ENCODE results near the gene MTCH1. TPM values are rescaled to one million over a fixed set of nuclear protein-coding genes. Genes with fewer than 3 reads are reported as not detected.

Gene MTCH1
- total RNA-seq, 1 experiment from 2014 or later: 161 TPM

GRCh38 chr6:36975231-36976006, 10.6 kb downstream of the MTCH1 start:
- Histone ChIP-seq H3K27ac (ENCODE audit: low read depth, low read length) (no peak overlapping the region), H3K36me3 (ENCODE audit: control insufficient read depth in 1 of 2, insufficient read depth in 2 of 2, low read length in 2 of 2) (peaks cover 64 to 83% of the 10 kb centered on the region in 2 experiments), H3K9ac (ENCODE audit: low read length) (no peak overlapping the region), H3K9me3 (ENCODE audit: control insufficient read depth in 1 of 2, insufficient read depth in 1 of 2, low read depth in 1 of 2, low read length in 2 of 2) (no peaks in the 10 kb centered on the region), H3K79me2 (ENCODE audit: insufficient read depth, low read length) (peaks cover 28% of the 10 kb centered on the region), H3K27me3 (ENCODE audit: insufficient read depth, low read length) (no peaks in the 10 kb centered on the region), H3K9me2 (ENCODE audit: insufficient read depth) (no peaks in the 10 kb centered on the region), H2AFZ (ENCODE audit: low read depth, low read length, poor library complexity, severe bottlenecking) (no peak overlapping the region), H3K4me1 (ENCODE audit: control insufficient read depth in 1 of 2, insufficient read depth in 2 of 2, low read length in 2 of 2) (no peaks in the 10 kb centered on the region; a peak in 1 of 4 replicates), H3K4me3 (replicated peaks in 1 of 2; ENCODE audit: low read depth in 1 of 2, low read length in 2 of 2) (no peak overlapping the region), H4K20me1 (ENCODE audit: insufficient read depth) (no peaks in the 10 kb centered on the region), H3K4me2 (ENCODE audit: low read length) (no peak overlapping the region)
- no peak for ATAC-seq
- TF ChIP-seq YY1 (IDR thresholded peaks at IDR 0.05; ENCODE audit: extremely low read depth, insufficient replicate concordance, low read depth, low read length) (no peak), EGR1 (IDR thresholded peaks at IDR 0.05; ENCODE audit: low read depth) (no peak)
- TF ChIP-seq, protein P1, sequence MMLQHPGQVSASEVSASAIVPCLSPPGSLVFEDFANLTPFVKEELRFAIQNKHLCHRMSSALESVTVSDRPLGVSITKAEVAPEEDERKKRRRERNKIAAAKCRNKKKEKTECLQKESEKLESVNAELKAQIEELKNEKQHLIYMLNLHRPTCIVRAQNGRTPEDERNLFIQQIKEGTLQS (IDR thresholded peaks at IDR 0.05): no peak
- DNase-seq (ENCODE audit: low read depth, low spot score): no peak
- BruUV-seq (replicated peaks): no TSS peak
- RAD21 ChIA-PET (ENCODE audit: low non-redundant PET in 1 of 2, low total read pairs in 2 of 2, uncharacterized antibody in 2 of 2, unreplicated experiment in 2 of 2): no interaction called here
- intact Hi-C loops (cut with micrococcal nuclease): no loop called here
- CTCF ChIA-PET: no interaction called here
- POLR2A ChIA-PET: no interaction called here

- ATAC-seq (no peak), DNase-seq (ENCODE audit: low read depth, low spot score) (no peak)
- H3K4me3 ChIP-seq (replicated peaks in 1 of 2; ENCODE audit: low read depth in 1 of 2, low read length in 2 of 2): no peak overlapping the region
- H3K27me3 ChIP-seq (ENCODE audit: insufficient read depth, low read length): no peaks in the 10 kb centered on the region
- CTCF ChIA-PET: no interaction called here
- H4K20me1 ChIP-seq (ENCODE audit: insufficient read depth): no peaks in the 10 kb centered on the region
- no peak for TF ChIP-seq ELF1 (IDR thresholded peaks at IDR 0.05; ENCODE audit: borderline replicate concordance, low read depth)
- no peak for TF ChIP-seq EZH2phosphoT487 (IDR thresholded peaks at IDR 0.05; ENCODE audit: borderline replicate concordance)
- no peak for TF ChIP-seq JUND (IDR thresholded peaks at IDR 0.05)
- no peak for TF ChIP-seq ZFX (IDR thresholded peaks at IDR 0.05)
- no peak for TF ChIP-seq SP1 (IDR thresholded peaks at IDR 0.05; ENCODE audit: low read depth)
- TF ChIP-seq RAD21 (IDR thresholded peaks at IDR 0.05; ENCODE audit: low read depth): no peak
- TF ChIP-seq MAX (IDR thresholded peaks at IDR 0.05): no peak
- TF ChIP-seq SRF (IDR thresholded peaks at IDR 0.05; ENCODE audit: low read depth): no peak
- TF ChIP-seq EGR1 (IDR thresholded peaks at IDR 0.05; ENCODE audit: low read depth): no peak
- TF ChIP-seq EZH2 (IDR thresholded peaks at IDR 0.05): no peak
- TF ChIP-seq CBX3 (IDR thresholded peaks at IDR 0.05; ENCODE audit: low read depth): no peak
- no peak for TF ChIP-seq POLR2AphosphoS5 (IDR thresholded peaks at IDR 0.05; ENCODE audit: low read depth, low read length)
- TF ChIP-seq, protein P1 (IDR thresholded peaks at IDR 0.05): no peak
- no peak for TF ChIP-seq ZNF274 (IDR thresholded peaks at IDR 0.05; ENCODE audit: low read depth, low read length)
- no peak for TF ChIP-seq CTCF (IDR thresholded peaks at IDR 0.05 in 2 of 3, conservative IDR thresholded peaks at IDR 0.05 in 1 of 3; ENCODE audit: borderline replicate concordance in 1 of 3, insufficient read depth in 1 of 3, low read depth in 2 of 3, low read length in 2 of 3)
- no peak overlapping the region for H3K4me2 ChIP-seq (ENCODE audit: low read length)
- POLR2A ChIA-PET: no interaction called here
- intact Hi-C loops (cut with micrococcal nuclease): no loop called here
- no peaks in the 10 kb centered on the region for H3K4me1 ChIP-seq (ENCODE audit: control insufficient read depth in 1 of 2, insufficient read depth in 2 of 2, low read length in 2 of 2)
- BruUV-seq (replicated peaks): no TSS peak
- no peaks in the 10 kb centered on the region for H3K9me3 ChIP-seq (ENCODE audit: control insufficient read depth in 1 of 2, insufficient read depth in 1 of 2, low read depth in 1 of 2, low read length in 2 of 2)
- H3K36me3 ChIP-seq (ENCODE audit: control insufficient read depth in 1 of 2, insufficient read depth in 2 of 2, low read length in 2 of 2): peaks cover 72 to 90% of the 10 kb centered on the region in 2 experiments
- H3K9ac ChIP-seq (ENCODE audit: low read length): no peak overlapping the region
- H3K79me2 ChIP-seq (ENCODE audit: insufficient read depth, low read length): peaks cover 10% of the 10 kb centered on the region
- no peak overlapping the region for H3K27ac ChIP-seq (ENCODE audit: low read depth, low read length)
- H3K9me2 ChIP-seq (ENCODE audit: insufficient read depth): no peaks in the 10 kb centered on the region
- RAD21 ChIA-PET (ENCODE audit: low non-redundant PET in 1 of 2, low total read pairs in 2 of 2, uncharacterized antibody in 2 of 2, unreplicated experiment in 2 of 2): no interaction called here
- no peak overlapping the region for H2AFZ ChIP-seq (ENCODE audit: low read depth, low read length, poor library complexity, severe bottlenecking)
Observed at GRCh38 chr6:36973647-36974046, 12.3 kb downstream of the MTCH1 start.

Measured in HCT116 (cell line).